Subcutaneous adipose tissue (tissue), 4 donors: ENCODE measurements around the gene APOBR. TPM values are rescaled to one million over a fixed set of nuclear protein-coding genes. Genes with fewer than 3 reads are reported as not detected.

Source experiments
- CTCF ChIP-seq: fragments of 450-650 bp; IDR thresholded peaks from one replicate; pipeline ENCODE4 v1.5.1; 2016; ENCODE audit warnings: low read depth, mild to moderate bottlenecking, control low read depth, antibody characterized with exemption, moderate library complexity
- total RNA-seq, 4 donors: library from RNA; depleted of rRNA; stranded (reverse); fragments of >200 nt; gene quantifications; one replicate each; pipeline ENCODE4 v1.1.0, GENCODE V29; 2016

Gene APOBR
- 1 to 10 TPM; 1.6 to 8.7 (median 2.8) TPM for total RNA-seq

GRCh38 chr16:28494121-28494851 lies at the start of gene APOBR:
Gene APOBR, plus strand, starts transcription at chr16:28494643. Its CDS starts 39 bp downstream, at chr16:28494682.
- TF ChIP-seq CTCF: no peak

- no peak for TF ChIP-seq CTCF
Measured at GRCh38 chr16:28473714-28474265, 20.7 kb upstream of the APOBR start.

GRCh38 chr16:28475221-28475620 lies 19.2 kb upstream of the APOBR start:
- no peak for TF ChIP-seq CTCF

- no peak for TF ChIP-seq CTCF
Measured at GRCh38 chr16:28477311-28477920, 17.0 kb upstream of the APOBR start.

- TF ChIP-seq CTCF: no peak
Measured at GRCh38 chr16:28478506-28479180, 15.8 kb upstream of the APOBR start.

- no peak for TF ChIP-seq CTCF
Measured at GRCh38 chr16:28482026-28482425, 12.4 kb upstream of the APOBR start.

- no peak for TF ChIP-seq CTCF
Measured at GRCh38 chr16:28486266-28486665, 8.2 kb upstream of the APOBR start.
